NCI-H2081 (cell line): ENCODE data around the gene XPNPEP3.
A peak's percentile ranks its signal among the peaks of the same experiment; 100 is the strongest.

Experiments used
- DNase-seq, 2 experiments: peaks; one replicate each; lab custom pipeline; 2025; lab: John Stamatoyannopoulos, UW

The XPNPEP3 gene

GRCh38 chr22:40939202-40939601, 82.3 kb downstream of the XPNPEP3 start:
- no peak for DNase-seq

- DNase-seq = peak; percentile 94 to 95
These were observed 94.2 kb downstream of the XPNPEP3 start, which contains the start of gene RBX1 for GRCh38 chr22:40950962-40951794. Gene RBX1 (plus strand): TSS chr22:40951378. CDS start chr22:40951399, 21 bp downstream.

- peak in 1 of 2 experiments; percentile 16 for DNase-seq
These were observed 95.1 kb downstream of the XPNPEP3 start for GRCh38 chr22:40951795-40952605.

- DNase-seq = no peak
These were observed 96.5 kb downstream of the XPNPEP3 start for GRCh38 chr22:40953471-40953870.

- DNase-seq = no peak
These were observed 97.2 kb downstream of the XPNPEP3 start for GRCh38 chr22:40954113-40954512.

GRCh38 chr22:40955571-40955970, 98.6 kb downstream of the XPNPEP3 start:
- no peak for DNase-seq

- no peak for DNase-seq
These were observed 100.7 kb downstream of the XPNPEP3 start for GRCh38 chr22:40957601-40958000.

- DNase-seq = no peak
These were observed 101.4 kb downstream of the XPNPEP3 start for GRCh38 chr22:40958299-40958698.

- DNase-seq = no peak
These were observed 103.2 kb downstream of the XPNPEP3 start for GRCh38 chr22:40960145-40960544.

GRCh38 chr22:40965936-40966725, 109.2 kb downstream of the XPNPEP3 start:
- DNase-seq = no peak

GRCh38 chr22:40966726-40967085, 109.8 kb downstream of the XPNPEP3 start:
- no peak for DNase-seq

- no peak for DNase-seq
These were observed 110.3 kb downstream of the XPNPEP3 start for GRCh38 chr22:40967111-40967760.

GRCh38 chr22:40972587-40972986, 115.6 kb downstream of the XPNPEP3 start:
- no peak for DNase-seq

- DNase-seq = no peak
These were observed 116.2 kb downstream of the XPNPEP3 start for GRCh38 chr22:40973144-40973543.

GRCh38 chr22:40975366-40975765, 118.4 kb downstream of the XPNPEP3 start:
- DNase-seq = no peak

- no peak for DNase-seq
These were observed 120.1 kb downstream of the XPNPEP3 start for GRCh38 chr22:40976866-40977700.

GRCh38 chr22:40979198-40979597, 122.2 kb downstream of the XPNPEP3 start:
- DNase-seq = no peak

- DNase-seq = no peak
These were observed 122.9 kb downstream of the XPNPEP3 start for GRCh38 chr22:40979871-40980270.
